Measurements from ENCODE around the gene LPCAT3. TPM values are rescaled to one million over a fixed set of nuclear protein-coding genes. Genes with fewer than 3 reads are reported as not detected.

Gene LPCAT3
- total and polyA plus RNA-seq, 2 of the 13 experiments (the other 11 are each of a cell fraction or from before 2014, with no cell fraction given): 44.5 to 64.3 TPM

- TF ChIP-seq SALL1 (CRISPR knock-in tag; IDR thresholded peaks at IDR 0.05): 0 out of 2 replicates have a peak, but pooled peaks have one; percentile 40
- TF ChIP-seq ZFX (CRISPR knock-in tag; IDR thresholded peaks at IDR 0.05; ENCODE audit: low read depth): peak; percentile 80
- peak; percentile 36; the same call in 1 of the 2 replicates for TF ChIP-seq ZFP91 (CRISPR knock-in tag; IDR thresholded peaks at IDR 0.05; ENCODE audit: borderline replicate concordance)
- TF ChIP-seq ZMAT5 (CRISPR knock-in tag; IDR thresholded peaks at IDR 0.05; ENCODE audit: borderline replicate concordance, low read depth): no peak
- TF ChIP-seq BRCA1 (CRISPR knock-in tag; IDR thresholded peaks at IDR 0.05): 0 out of 2 replicates have a peak, but pooled peaks have one; percentile 71
- 0 out of 2 replicates have a peak, but pooled peaks have one; percentile 50 for TF ChIP-seq MIXL1 (CRISPR knock-in tag; IDR thresholded peaks at IDR 0.05)
- no peak for TF ChIP-seq HMGXB3 (CRISPR knock-in tag; IDR thresholded peaks at IDR 0.05; ENCODE audit: borderline replicate concordance)
- peak; percentile 74; the same call in 1 of the 2 replicates for TF ChIP-seq TEAD2 (CRISPR knock-in tag; IDR thresholded peaks at IDR 0.05)
- no peak for TF ChIP-seq BCL3 (CRISPR knock-in tag; IDR thresholded peaks at IDR 0.05)
- 0 out of 2 replicates have a peak, but pooled peaks have one; percentile 25 for TF ChIP-seq KAT8 (CRISPR knock-in tag; IDR thresholded peaks at IDR 0.05)
- 0 out of 2 replicates have a peak, but pooled peaks have one; percentile 48 for TF ChIP-seq NFKB2 (CRISPR knock-in tag; IDR thresholded peaks at IDR 0.05; ENCODE audit: borderline replicate concordance)
- TF ChIP-seq XRCC5 (optimal IDR thresholded peaks at IDR 0.05; ENCODE audit: low read length): peak; percentile 90
- TF ChIP-seq ZFP37 (CRISPR knock-in tag; IDR thresholded peaks at IDR 0.05; ENCODE audit: borderline replicate concordance): 0 out of 2 replicates have a peak, but pooled peaks have one; percentile 58
- TF ChIP-seq FOXP1 (IDR thresholded peaks at IDR 0.05): no peak
- TF ChIP-seq FOXP1 (CRISPR knock-in tag; IDR thresholded peaks at IDR 0.05): no peak
These were observed 53.1 kb downstream of the LPCAT3 start (continued) for GRCh38 chr12:6965026-6965661.

Data from HepG2 (cell line).